ENCODE results near the gene ZC3H13. TPM values are rescaled to one million over a fixed set of nuclear protein-coding genes. Genes with fewer than 3 reads are reported as not detected.

The ZC3H13 gene
- total RNA-seq, 3 donors from 2014 or later (not counting 1 experiment from before 2014, with no cell fraction given) = 54.3 to 75.3 (median 65.8) TPM

DNA sequence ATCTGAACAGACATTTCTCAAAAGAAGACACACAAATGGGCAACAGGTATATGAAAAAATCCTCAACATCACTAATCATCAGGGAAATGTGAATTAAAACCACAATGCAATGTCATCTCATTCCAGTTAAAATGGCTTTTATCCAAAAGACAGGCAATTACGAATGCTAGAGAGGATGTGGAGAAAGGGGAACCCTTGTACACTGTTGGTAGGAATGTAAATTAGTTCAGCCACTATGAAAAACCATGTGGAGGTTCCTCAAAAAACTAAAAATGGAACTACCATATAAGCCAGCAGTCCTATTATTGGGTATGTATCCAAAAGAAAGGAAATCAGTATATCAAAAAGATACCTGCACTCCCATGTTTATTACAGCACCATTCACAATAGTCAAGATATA is 24.7 kb upstream of the ZC3H13 start:
- intact Hi-C loops (cut with micrococcal nuclease) = no loop called here
- H3K27ac ChIP-seq (ENCODE audit: low read length) = no peak overlapping the region
- Mint-ChIP-seq H3K36me3 (no peaks in the 10 kb centered on the region), H3K9me3 (no peaks in the 10 kb centered on the region), H3K4me1 (peaks cover 15 to 17% of the 10 kb centered on the region in 2 donors), H3K27ac (no peak overlapping the region), H3K4me3 (no peak overlapping the region), H3K27me3 (ENCODE audit: low read depth in 2 of 2) (peaks cover 13 to 31% of the 10 kb centered on the region in 2 donors)
- no peaks in the 10 kb centered on the region for H3K27me3 ChIP-seq (ENCODE audit: control insufficient read depth, insufficient read depth, low read length)
- H3K36me3 ChIP-seq (ENCODE audit: control insufficient read depth, insufficient read depth, low read length) = no peaks in the 10 kb centered on the region
- H3K4me1 ChIP-seq (ENCODE audit: control insufficient read depth, insufficient read depth, low read length) = no peaks in the 10 kb centered on the region
- no CpG with 5 or more reads among the region's 1 CpG for WGBS (ENCODE audit: insufficient coverage)
- no peaks in the 10 kb centered on the region for H3K9me3 ChIP-seq (ENCODE audit: control insufficient read depth, insufficient read depth, low read length)
- TF ChIP-seq, protein P1, sequence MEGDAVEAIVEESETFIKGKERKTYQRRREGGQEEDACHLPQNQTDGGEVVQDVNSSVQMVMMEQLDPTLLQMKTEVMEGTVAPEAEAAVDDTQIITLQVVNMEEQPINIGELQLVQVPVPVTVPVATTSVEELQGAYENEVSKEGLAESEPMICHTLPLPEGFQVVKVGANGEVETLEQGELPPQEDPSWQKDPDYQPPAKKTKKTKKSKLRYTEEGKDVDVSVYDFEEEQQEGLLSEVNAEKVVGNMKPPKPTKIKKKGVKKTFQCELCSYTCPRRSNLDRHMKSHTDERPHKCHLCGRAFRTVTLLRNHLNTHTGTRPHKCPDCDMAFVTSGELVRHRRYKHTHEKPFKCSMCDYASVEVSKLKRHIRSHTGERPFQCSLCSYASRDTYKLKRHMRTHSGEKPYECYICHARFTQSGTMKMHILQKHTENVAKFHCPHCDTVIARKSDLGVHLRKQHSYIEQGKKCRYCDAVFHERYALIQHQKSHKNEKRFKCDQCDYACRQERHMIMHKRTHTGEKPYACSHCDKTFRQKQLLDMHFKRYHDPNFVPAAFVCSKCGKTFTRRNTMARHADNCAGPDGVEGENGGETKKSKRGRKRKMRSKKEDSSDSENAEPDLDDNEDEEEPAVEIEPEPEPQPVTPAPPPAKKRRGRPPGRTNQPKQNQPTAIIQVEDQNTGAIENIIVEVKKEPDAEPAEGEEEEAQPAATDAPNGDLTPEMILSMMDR (IDR thresholded peaks at IDR 0.05) = no peak
- ATAC-seq (no peak), DNase-seq (no peak)
- H3K4me3 ChIP-seq (ENCODE audit: low read length) = no peak overlapping the region

DNA sequence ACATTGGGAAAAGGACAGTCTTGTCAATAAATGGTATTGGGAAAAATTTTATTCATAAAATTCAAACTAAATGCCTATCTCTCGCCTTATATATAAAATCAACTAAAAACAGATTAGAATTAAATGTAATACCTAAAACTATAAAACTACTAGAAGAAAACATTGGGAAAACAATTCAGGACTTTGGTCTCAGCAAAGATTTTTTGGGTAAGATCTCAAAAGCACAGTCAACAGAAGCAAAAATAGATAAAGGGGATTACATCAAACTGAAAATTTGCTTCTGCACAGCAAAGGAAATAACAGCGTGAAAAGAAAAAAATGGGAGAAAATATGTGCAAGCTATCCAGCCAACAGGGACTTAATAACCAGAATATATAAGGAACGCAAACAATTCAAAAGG is 24.3 kb upstream of the ZC3H13 start:
- peaks cover 13 to 31% of the 10 kb centered on the region in 2 donors for H3K27me3 Mint-ChIP-seq (ENCODE audit: low read depth in 2 of 2)
- intact Hi-C loops (cut with micrococcal nuclease) = no loop called here
- no peaks in the 10 kb centered on the region for H3K27me3 ChIP-seq (ENCODE audit: control insufficient read depth, insufficient read depth, low read length)
- no peak overlapping the region for H3K4me3 Mint-ChIP-seq
- no CpG with 5 or more reads among the region's 3 CpGs for WGBS (ENCODE audit: insufficient coverage)
- no peak for ATAC-seq
- TF ChIP-seq, protein P1 (IDR thresholded peaks at IDR 0.05) = no peak
- no peaks in the 10 kb centered on the region for H3K9me3 ChIP-seq (ENCODE audit: control insufficient read depth, insufficient read depth, low read length)
- H3K27ac Mint-ChIP-seq = no peak overlapping the region
- H3K27ac ChIP-seq (ENCODE audit: low read length) = no peak overlapping the region
- no peak overlapping the region for H3K4me3 ChIP-seq (ENCODE audit: low read length)
- H3K36me3 Mint-ChIP-seq = no peaks in the 10 kb centered on the region
- no peaks in the 10 kb centered on the region for H3K36me3 ChIP-seq (ENCODE audit: control insufficient read depth, insufficient read depth, low read length)
- peaks cover 15 to 17% of the 10 kb centered on the region in 2 donors for H3K4me1 Mint-ChIP-seq
- DNase-seq = no peak
- H3K9me3 Mint-ChIP-seq = no peaks in the 10 kb centered on the region
- no peaks in the 10 kb centered on the region for H3K4me1 ChIP-seq (ENCODE audit: control insufficient read depth, insufficient read depth, low read length)

DNA sequence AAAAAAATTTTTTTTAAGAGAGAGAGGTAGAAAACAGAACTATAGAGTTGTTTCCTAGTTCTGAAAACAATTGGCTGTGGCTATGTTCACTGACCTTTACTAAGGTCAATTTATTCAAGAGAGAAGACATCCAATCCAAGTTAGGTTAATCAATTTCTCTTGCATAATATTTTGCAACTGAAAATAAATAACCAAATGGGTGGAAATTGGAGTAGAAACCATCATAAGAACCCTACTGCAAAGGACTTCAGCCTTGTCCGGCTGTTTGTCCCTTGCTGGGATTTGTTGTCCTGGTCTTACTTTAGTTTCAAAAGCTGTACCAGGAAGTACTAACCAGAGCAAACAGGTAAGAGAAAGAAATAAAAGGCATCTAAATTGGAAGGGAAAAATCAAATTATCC is 23.3 kb upstream of the ZC3H13 start:
- 100% methylated on average over 1 of the region's 1 CpG for WGBS (ENCODE audit: insufficient coverage)
- ATAC-seq = no peak

More for the DNA sequence above, 23.3 kb upstream of the ZC3H13 start:
- Histone ChIP-seq H3K4me1 (ENCODE audit: control insufficient read depth, insufficient read depth, low read length) (no peaks in the 10 kb centered on the region), H3K36me3 (ENCODE audit: control insufficient read depth, insufficient read depth, low read length) (no peaks in the 10 kb centered on the region), H3K27me3 (ENCODE audit: control insufficient read depth, insufficient read depth, low read length) (no peaks in the 10 kb centered on the region), H3K27ac (ENCODE audit: low read length) (no peak overlapping the region), H3K9me3 (ENCODE audit: control insufficient read depth, insufficient read depth, low read length) (no peaks in the 10 kb centered on the region), H3K4me3 (ENCODE audit: low read length) (no peak overlapping the region)
- Mint-ChIP-seq H3K9me3 (no peaks in the 10 kb centered on the region), H3K27me3 (ENCODE audit: low read depth in 2 of 2) (peaks cover 13 to 38% of the 10 kb centered on the region in 2 donors), H3K27ac (no peak overlapping the region), H3K4me3 (no peak overlapping the region), H3K4me1 (peaks cover 15 to 21% of the 10 kb centered on the region in 2 donors), H3K36me3 (no peaks in the 10 kb centered on the region)
- TF ChIP-seq, protein P1 (IDR thresholded peaks at IDR 0.05) = no peak
- DNase-seq = no peak
- intact Hi-C loops (cut with micrococcal nuclease) = no loop called here
